Measurements from ENCODE around the gene SEMA7A. TPM values are rescaled to one million over a fixed set of nuclear protein-coding genes. Genes with fewer than 3 reads are reported as not detected.
A peak's percentile ranks its signal among the peaks of the same experiment; 100 is the strongest.

The SEMA7A gene
- total RNA-seq, 1 experiment from 2014 or later = 74.9 TPM

GRCh38 chr15:74408385-74408784, 25.4 kb downstream of the SEMA7A start:
- H3K4me1 ChIP-seq (ENCODE audit: insufficient read depth, low read length) = peaks cover 32% of the 10 kb centered on the region
- ATAC-seq = no peak
- H3K36me3 ChIP-seq (ENCODE audit: low read depth, low read length) = peaks cover 25% of the 10 kb centered on the region
- ChIA-PET POLR2A (ENCODE audit: unreplicated experiment) (no interaction called here), CTCF (interaction anchor here (0.5 kb wide), 1 partner anchor 53 kb away, joined by 3 read pairs; no protein-coding TSS in a partner anchor)
- no TSS peak for BruUV-seq (replicated peaks)
- peak overlapping the region; percentile 11; the same call in 1 of the 2 replicates for H3K4me2 ChIP-seq (ENCODE audit: low read length)
- H3K4me3 ChIP-seq (ENCODE audit: low read length) = no peak overlapping the region
- TF ChIP-seq CTCF (conservative IDR thresholded peaks at IDR 0.05; ENCODE audit: low read depth, low read length) (no peak), EZH2phosphoT487 (IDR thresholded peaks at IDR 0.05; ENCODE audit: borderline replicate concordance, low read length) (no peak), EZH2 (IDR thresholded peaks at IDR 0.05; ENCODE audit: low read length, unreplicated experiment) (no peak)
- no peaks in the 10 kb centered on the region for H4K20me1 ChIP-seq (ENCODE audit: low read length)
- DNase-seq = no peak
- peaks cover 7% of the 10 kb centered on the region for H3K79me2 ChIP-seq (ENCODE audit: low read length)
- no peaks in the 10 kb centered on the region for H3K9me2 ChIP-seq (replicated peaks; ENCODE audit: low read length)
- no peaks in the 10 kb centered on the region for H3K9me3 ChIP-seq (ENCODE audit: low read length)
- H2AFZ ChIP-seq (ENCODE audit: low read length) = no peak overlapping the region
- H3F3A ChIP-seq (ENCODE audit: low read length, unreplicated experiment) = peaks cover 10% of the 10 kb centered on the region
- H3K9ac ChIP-seq (ENCODE audit: low read length) = no peak overlapping the region
- peak overlapping the region; percentile 78 for H3K27ac ChIP-seq (ENCODE audit: low read length)
- H3K27me3 ChIP-seq (ENCODE audit: low read length) = no peaks in the 10 kb centered on the region
- intact Hi-C loops (cut with micrococcal nuclease) = no loop called here

GRCh38 chr15:74406992-74407705, 26.6 kb downstream of the SEMA7A start:
- peak overlapping the region; percentile 37 for H3K9ac ChIP-seq (ENCODE audit: low read length)
- H3K4me1 ChIP-seq (ENCODE audit: insufficient read depth, low read length) = peaks cover 32% of the 10 kb centered on the region
- intact Hi-C loops (cut with micrococcal nuclease) = no loop called here
- no peaks in the 10 kb centered on the region for H4K20me1 ChIP-seq (ENCODE audit: low read length)
- TF ChIP-seq CTCF (conservative IDR thresholded peaks at IDR 0.05; ENCODE audit: low read depth, low read length) (no peak), EZH2phosphoT487 (IDR thresholded peaks at IDR 0.05; ENCODE audit: borderline replicate concordance, low read length) (no peak), EZH2 (IDR thresholded peaks at IDR 0.05; ENCODE audit: low read length, unreplicated experiment) (no peak)
- no peak overlapping the region for H3K4me3 ChIP-seq (ENCODE audit: low read length)
- DNase-seq (peak; percentile 90), ATAC-seq (peak; percentile 93)
- peaks cover 10% of the 10 kb centered on the region for H3F3A ChIP-seq (ENCODE audit: low read length, unreplicated experiment)
- no peak overlapping the region for H2AFZ ChIP-seq (ENCODE audit: low read length)
- ChIA-PET POLR2A (ENCODE audit: unreplicated experiment) (interaction anchor here (0.6 to 2.7 kb wide), 2 partner anchors 22 to 128 kb away, joined by 7 to 8 read pairs; no protein-coding TSS in a partner anchor), CTCF (interaction anchor here (0.5 to 1.0 kb wide), 2 partner anchors 25 to 119 kb away, joined by 3 read pairs; no protein-coding TSS in a partner anchor)
- peak overlapping the region; percentile 33 for H3K4me2 ChIP-seq (ENCODE audit: low read length)
- H3K36me3 ChIP-seq (ENCODE audit: low read depth, low read length) = peaks cover 19% of the 10 kb centered on the region
- H3K9me3 ChIP-seq (ENCODE audit: low read length) = no peaks in the 10 kb centered on the region
- no peaks in the 10 kb centered on the region; the same call in 1 of the 2 replicates for H3K79me2 ChIP-seq (ENCODE audit: low read length)
- H3K9me2 ChIP-seq (replicated peaks; ENCODE audit: low read length) = no peaks in the 10 kb centered on the region
- BruUV-seq (replicated peaks) = TSS peak; percentile 67
- H3K27ac ChIP-seq (ENCODE audit: low read length) = peak overlapping the region; percentile 78
- no peaks in the 10 kb centered on the region for H3K27me3 ChIP-seq (ENCODE audit: low read length)

- Histone ChIP-seq H3F3A (ENCODE audit: low read length, unreplicated experiment) (peaks cover 10% of the 10 kb centered on the region), H4K20me1 (ENCODE audit: low read length) (no peaks in the 10 kb centered on the region), H3K4me3 (ENCODE audit: low read length) (no peak overlapping the region), H3K79me2 (ENCODE audit: low read length) (no peaks in the 10 kb centered on the region; the same call in 1 of the 2 replicates), H3K9ac (ENCODE audit: low read length) (peak overlapping the region; percentile 37; the same call in 1 of the 2 replicates), H3K9me2 (replicated peaks; ENCODE audit: low read length) (no peaks in the 10 kb centered on the region), H3K27ac (ENCODE audit: low read length) (peak overlapping the region; percentile 78), H3K9me3 (ENCODE audit: low read length) (no peaks in the 10 kb centered on the region), H2AFZ (ENCODE audit: low read length) (no peak overlapping the region), H3K27me3 (ENCODE audit: low read length) (no peaks in the 10 kb centered on the region), H3K4me1 (ENCODE audit: insufficient read depth, low read length) (peaks cover 36% of the 10 kb centered on the region), H3K36me3 (ENCODE audit: low read depth, low read length) (peaks cover 13% of the 10 kb centered on the region), H3K4me2 (ENCODE audit: low read length) (no peak overlapping the region)
- no peak for ATAC-seq
- no TSS peak for BruUV-seq (replicated peaks)
- POLR2A ChIA-PET (ENCODE audit: unreplicated experiment) = interaction anchor here (0.6 to 2.7 kb wide), 2 partner anchors 22 to 129 kb away, joined by 7 to 8 read pairs; no protein-coding TSS in a partner anchor
- CTCF ChIA-PET = no interaction called here
- DNase-seq = no peak
- intact Hi-C loops (cut with micrococcal nuclease) = no loop called here
- TF ChIP-seq EZH2phosphoT487 (IDR thresholded peaks at IDR 0.05; ENCODE audit: borderline replicate concordance, low read length) = no peak
- no peak for TF ChIP-seq CTCF (conservative IDR thresholded peaks at IDR 0.05; ENCODE audit: low read depth, low read length)
- TF ChIP-seq EZH2 (IDR thresholded peaks at IDR 0.05; ENCODE audit: low read length, unreplicated experiment) = no peak
These were observed 27.2 kb downstream of the SEMA7A start for GRCh38 chr15:74406517-74406916.
